LoVo (cell line): ENCODE results near the gene SLC35A2.

Experiments used
- DNase-seq: peaks from one replicate; pipeline ENCODE4 v3.0.0-alpha.2; 2016; ENCODE audit warnings: low spot score

The SLC35A2 gene

DNA sequence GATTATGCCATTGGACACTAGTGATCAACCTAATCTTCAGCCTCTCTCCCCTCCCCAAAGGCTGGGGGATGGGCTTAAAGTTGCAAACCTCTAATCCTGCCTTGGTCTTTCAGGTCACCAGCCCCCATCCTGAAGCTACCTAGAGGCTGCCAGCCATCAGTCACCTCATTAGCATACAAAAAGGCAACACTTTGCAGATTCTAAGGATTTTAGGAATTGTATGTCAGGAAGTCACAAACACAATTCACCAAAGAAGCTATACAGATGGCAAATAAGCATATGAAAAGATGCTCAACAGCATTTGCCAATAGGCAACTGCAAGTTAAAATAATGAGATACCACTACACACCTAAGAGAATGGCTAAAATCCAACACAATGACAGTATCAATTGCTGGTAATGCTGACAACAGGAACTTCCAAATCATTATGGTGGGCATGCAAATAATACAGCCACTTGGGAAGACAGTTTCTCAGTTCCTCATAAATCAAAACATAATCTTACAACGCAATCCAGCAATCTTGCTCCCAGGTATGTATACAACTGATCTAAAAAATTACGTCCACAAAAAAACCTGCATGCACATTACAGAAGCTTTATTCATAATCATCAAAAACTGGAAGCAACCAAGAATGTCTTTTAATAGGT lies 16.4 kb upstream of the SLC35A2 start:
- no peak for DNase-seq

DNA sequence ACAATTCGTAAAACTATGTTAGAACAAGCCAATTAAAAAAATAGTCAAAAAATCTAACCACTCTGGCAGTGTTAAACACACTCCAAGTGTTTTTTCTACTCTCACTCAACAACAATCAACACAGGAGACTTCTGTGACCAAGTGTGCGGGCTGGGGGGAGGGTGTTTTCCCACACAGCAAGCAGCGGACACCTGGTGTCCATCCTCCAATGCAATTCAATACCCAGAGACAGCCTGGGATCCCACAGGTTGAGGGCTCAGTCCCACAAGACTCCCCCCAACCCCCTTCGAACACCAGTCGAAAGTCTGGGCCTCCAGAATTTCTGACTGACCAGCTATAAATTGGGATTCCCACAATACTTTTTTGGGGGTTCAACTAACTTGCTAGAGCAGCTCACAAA lies 15.7 kb upstream of the SLC35A2 start:
- DNase-seq, result no peak

DNA sequence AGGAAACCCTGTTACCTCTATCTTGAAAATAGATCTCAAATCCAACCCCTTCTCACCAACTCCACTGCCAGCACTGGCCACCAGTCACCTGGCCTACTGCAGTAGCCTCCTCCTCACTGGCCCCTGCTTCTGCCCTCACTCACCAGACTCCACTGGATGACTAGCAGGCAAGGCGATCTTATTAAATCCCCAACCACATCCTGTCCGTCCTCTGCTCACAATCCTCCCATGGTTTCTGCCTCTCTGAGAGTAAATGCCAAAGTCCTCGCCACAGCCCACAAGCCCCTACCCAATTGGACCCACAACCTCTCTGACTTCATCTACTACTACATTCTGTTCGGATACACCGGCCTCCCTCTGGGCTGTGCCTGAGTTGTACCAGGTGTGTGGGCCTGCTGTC lies 12.8 kb upstream of the SLC35A2 start:
- no peak for DNase-seq

DNA sequence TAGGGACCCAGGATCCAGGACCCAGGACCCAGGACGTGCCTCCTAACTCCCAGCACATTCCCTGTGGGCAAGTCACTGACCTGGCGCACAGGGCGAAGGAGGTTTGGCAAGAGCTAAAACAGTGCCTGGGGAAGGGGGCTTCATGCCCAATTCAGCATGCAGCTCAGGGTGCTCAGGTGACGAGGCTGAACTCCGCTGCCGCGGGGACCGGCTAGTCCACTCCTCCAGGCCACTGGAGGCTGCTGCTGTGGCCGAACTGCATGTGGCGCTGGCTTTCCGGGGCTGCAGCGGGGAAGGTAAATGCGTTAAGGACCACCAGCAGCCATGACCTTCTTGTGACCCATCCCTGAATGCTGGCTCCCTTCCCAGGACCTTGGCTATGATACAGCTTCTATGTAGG lies 12.3 kb upstream of the SLC35A2 start:
- no peak for DNase-seq

DNA sequence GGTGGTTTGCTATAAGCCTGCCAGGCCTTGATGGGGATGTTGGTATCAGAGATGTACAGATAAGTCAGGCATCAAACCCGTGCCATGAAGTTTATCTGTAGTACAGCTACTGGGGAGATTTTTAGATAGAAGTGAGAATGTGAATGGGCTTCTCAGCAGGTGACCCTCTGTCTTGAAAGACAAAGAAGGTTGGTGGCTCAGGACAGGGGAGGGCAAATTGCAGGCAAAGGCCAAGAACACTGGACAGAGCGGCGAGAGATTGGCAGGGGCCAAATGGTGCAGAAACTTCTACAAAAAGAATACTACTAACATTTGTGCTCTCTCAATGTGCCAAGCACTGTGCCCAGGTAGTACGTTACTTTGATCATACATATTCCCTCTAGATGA lies 9.3 kb upstream of the SLC35A2 start:
- DNase-seq, result no peak

DNA sequence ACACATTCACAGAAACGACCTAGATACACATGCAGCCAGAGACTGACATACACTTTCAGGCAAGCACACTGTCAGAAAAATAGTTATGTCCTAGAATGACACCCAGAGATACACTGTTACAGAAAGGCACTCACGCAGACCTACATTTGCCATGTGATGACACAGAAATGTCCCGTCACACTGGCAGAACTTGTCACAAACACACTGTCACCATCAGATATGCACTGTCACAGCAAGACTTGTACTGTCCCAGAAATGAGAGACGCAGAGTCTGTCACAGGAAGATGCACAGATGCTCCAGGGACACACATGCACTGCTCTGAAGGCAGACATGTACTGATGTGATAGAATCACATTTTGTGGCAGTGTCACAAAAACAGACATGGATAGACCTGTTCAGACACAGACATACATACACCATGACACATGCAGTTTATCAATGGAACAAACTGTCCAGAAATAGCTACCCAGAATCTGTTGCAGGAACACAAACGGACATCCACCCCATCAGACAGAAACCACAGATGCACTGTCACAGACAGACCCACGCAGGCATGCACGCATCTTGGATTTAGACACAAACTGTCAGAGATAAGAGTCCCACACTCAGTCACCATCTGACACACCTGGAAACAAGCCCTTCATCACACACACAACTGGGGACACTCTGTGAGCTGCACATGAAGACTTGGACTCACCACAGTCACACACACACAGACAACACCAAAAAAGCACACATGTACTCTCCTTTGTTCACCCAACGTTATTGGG lies 8.7 kb upstream of the SLC35A2 start:
- DNase-seq, result no peak

DNA sequence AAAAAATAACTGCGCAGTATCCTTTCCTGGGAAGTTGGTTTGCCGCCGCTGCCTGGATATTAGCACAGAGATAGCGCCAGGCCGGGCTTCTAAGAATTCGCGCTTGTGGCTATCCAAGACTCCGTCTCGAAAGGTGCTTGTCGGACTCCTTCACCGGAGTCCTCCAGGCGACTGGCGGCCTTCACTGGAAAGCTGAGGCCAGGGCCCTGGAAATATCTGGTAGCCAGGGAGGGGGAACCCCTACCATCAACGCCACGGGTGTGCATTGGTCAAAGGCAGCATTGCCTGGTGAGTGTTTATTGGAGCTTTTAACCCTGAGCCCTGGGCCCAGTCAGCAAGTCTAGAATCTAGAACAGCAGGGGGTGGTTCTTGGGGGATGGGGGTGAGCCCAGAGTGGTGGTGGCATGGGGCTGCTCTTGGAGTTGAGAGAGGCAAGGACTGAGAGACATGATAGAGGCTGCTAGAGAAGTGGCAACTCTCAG lies 8.0 kb upstream of the SLC35A2 start:
- DNase-seq, result no peak

DNA sequence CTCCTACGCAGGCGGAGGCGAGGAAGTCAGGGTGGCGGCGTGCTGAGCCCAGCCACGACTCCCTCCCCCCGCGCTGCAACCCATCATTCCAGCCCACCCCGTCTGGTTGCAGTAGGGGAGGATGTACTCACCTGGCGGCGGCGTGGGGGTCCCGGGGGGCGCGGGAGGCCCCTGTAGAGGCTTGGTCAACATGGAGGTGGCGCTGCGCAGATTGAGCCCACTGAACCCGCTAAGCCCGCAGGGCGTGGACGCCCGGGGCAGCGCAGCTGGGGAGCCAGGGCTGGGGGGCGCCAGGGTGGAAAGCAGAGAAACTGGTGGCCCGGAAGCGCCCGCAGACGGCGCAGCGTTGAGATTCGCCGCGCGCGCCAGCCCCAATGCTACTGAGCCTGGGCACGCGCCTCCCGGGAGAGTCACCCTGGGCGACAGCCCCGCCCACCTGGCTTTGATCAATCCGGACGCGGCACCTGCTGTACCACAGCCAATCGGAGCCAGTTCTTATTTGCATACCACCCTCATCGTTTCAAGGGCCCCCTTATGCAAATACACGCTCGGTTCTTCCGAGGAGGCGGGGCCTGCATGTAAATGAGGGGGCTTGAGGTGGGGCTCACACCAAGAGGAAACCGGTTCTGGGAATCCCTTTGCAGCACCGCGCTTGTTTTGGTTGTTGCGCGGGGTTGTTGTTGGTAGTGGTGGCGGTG lies 7.3 kb upstream of the SLC35A2 start, which contains the start of gene PIM2:
Gene PIM2 (minus strand): TSS at position 382 of the 698 bp plus-strand sequence. CDS start 190 bp downstream, at position 192.
- peak; percentile 88 for DNase-seq

DNA sequence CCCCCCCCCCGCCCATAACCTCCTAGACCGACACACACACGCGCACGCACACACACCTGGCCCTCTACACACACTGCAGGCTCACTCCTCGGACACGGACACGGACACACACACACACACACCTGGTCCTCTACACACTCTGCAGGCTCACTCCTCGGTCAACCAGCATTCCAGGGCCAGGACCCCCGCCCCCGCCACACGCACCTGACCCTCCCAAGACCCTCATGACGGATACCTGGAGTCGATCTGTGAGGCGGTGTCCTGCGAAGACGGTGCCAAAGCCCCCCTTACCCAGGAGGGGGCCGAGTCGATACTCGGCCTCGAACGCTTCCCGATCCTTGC lies 6.8 kb upstream of the SLC35A2 start:
- DNase-seq, result no peak

DNA sequence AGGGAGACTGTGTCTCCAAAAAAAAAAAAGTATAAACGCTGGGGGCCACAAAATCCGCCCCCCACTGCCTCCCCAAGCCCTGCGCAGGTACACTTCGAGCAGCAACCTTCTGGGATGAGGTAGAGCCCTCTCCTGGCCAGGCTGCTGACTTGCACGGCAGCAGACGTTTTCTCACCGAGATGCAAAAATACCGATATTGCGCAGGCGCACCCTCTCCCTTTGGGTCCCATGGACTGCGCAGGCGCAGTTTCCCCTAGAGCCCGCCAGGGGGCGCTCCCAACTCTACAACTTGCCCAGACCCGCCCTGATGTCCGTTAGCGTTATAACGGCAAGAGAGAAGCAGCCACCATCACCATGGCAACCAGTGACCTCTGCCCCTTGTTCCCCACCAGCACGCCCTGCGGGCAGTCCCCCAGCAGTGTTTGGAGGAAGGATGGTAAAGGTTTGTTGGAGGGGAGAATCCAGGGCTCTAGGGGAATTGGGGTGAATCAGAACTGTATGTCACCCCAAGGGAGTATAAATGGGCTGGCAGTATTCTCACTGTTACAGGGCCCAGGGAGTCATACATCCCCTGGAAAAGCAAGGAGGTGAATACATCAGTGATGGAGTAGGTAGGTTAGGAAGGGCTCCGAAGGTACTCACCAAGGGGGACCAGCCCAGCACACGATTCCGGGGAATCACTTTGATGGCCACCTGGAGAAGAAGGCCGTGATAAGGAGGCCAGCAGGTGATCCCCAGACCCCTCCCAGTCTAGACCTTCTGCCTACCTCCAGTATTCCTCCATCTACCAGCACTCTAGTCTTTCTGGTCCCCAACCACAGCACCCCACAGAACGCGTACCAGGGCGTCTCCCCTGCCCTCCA lies 5.9 kb upstream of the SLC35A2 start:
- peak; percentile 84 for DNase-seq

DNA sequence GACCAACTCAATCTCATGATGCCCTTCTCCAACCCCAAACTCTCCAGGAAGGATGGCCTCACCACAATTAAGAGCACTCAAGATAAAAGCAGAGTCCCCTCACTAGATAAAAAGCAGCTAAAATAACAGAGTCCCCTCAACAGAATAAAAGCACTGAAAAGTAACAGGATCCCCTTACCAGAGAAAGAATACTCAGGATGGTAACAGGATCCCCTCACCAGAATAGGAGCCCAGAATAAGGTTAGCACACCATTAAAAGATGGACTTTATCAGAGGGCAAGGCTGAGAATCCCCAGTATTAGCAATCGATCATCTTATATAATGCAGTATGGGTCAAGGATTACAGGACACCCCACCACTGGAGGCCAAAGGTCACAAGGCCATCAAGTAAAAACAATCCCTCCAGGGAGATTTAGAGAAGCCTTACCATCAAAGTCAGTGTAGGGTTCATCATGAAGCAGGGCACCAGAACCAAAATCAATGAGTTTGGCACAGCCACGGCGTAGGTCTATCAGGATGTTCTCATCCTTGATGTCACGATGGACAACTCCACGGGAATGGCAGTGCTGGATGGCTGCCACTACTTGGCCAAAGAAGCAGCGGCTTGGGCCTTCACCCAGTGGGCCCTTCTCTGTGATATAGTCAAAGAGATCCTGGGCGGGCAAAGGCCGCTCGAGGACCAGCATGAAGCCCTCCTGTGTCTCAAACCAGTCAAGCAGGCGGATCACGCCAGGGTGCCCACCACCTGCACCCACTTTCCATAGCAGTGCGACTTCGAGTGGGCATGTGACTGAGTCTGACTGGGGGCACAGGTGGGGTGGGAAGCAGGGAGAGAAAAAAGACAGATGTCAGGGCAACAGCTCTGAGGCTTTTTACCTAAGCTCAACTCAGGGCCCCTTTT lies 3.4 kb upstream of the SLC35A2 start:
- no peak for DNase-seq

DNA sequence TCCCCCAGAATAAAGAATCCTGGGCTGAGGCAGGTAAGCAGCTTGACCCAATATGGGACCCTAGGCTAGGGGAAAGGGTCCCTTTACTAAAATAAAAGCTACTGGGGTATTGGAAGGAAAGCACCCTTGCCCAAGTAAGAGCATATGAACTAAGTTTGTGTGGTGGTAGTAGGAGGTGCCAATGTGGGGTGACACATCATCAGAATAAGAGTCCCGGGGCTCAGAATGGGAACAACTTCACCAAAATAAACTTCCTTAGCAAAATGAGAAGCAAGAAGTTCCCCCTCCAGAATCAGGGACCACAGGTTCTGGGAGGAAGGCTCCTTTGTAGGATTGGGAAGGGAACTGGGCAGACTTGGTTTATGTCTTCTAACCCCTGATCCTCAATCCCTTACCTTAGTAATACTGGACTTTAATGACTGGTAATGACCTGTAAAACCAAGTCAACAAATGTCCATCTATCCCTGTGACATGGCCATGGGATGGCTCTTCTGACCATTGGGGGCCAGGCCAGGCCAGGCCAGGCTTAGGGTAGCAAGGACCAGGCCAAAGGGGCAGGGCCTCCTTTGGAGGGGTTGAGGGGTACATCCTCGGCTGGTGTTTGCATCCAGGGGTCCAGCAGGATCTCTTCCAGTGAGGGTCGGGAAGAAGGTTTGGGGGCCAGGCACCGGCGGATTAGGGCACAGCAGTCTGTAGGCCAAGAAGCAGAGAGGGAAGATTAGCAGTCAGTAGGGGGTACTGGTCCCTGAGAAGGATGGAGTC lies 2.3 kb upstream of the SLC35A2 start:
- no peak for DNase-seq

DNA sequence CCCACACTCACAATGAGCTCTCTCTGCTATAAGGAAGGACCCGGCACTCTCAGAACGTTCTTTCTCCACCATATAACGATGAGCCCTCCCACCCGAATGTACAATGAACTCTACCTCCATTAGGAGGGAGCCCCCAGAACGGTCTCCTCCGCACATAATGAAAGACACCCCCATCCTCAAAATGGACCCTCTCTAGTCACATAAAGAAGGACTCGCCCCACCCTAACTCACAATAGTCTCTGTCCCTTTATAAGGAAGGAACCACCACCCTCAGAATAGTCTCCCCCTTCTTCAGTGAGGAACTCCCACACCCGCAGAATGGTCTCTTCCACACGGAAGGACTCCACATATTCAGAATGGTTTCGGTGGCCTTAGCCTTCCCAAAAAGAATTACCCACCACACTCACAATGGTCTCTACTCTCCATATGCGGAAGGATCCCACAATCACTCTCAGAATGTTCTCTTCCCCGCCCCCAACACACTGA lies 477 bp downstream of the SLC35A2 start:
- DNase-seq, result no peak

DNA sequence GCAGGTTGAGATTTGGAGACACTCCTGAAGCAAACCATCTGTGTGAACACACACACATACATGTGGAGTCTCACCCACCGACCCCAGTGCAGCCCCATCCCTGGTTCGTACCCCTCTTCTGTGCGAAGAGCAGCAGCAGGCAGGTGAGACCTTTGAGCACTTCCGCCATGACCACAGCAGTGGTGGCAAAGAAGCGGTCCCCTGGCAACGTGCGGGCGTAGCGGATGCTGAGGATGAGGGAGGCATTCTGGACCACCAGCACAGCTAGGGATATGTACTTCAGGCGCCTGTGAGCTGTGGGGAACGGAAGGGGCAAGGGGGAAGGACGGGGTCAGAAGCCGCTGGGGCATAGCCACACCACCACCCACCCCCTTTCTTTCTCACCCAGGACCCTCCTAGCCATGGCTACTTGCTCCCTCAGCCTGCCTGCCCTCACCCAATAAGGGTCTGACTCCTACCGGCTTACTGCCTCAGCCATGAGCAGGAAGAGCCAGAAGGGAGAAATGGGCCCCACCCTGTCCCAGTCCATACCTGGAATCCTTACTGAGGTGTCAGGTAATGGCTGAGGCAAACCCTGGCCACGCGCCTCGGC lies 1.6 kb downstream of the SLC35A2 start:
- DNase-seq, result no peak

DNA sequence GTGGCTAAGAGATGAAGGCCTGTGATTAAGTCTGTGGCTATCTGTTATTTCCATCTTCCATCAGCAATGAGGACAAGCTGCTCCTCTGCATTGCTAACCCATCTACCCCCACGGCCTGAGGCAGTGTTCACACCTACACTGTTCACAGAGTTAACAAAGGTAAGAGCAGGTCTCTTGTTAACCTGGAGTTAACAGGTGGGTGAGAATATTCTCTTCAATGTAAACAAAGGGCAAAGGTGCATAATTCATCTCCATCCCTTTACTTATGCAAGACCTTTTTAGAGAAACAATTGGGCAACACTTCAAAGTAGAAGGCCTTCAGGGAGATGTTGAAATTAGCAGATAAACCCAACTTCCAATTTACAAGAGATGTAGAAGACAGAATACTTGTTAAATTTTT lies 2.8 kb downstream of the SLC35A2 start:
- DNase-seq, result no peak

DNA sequence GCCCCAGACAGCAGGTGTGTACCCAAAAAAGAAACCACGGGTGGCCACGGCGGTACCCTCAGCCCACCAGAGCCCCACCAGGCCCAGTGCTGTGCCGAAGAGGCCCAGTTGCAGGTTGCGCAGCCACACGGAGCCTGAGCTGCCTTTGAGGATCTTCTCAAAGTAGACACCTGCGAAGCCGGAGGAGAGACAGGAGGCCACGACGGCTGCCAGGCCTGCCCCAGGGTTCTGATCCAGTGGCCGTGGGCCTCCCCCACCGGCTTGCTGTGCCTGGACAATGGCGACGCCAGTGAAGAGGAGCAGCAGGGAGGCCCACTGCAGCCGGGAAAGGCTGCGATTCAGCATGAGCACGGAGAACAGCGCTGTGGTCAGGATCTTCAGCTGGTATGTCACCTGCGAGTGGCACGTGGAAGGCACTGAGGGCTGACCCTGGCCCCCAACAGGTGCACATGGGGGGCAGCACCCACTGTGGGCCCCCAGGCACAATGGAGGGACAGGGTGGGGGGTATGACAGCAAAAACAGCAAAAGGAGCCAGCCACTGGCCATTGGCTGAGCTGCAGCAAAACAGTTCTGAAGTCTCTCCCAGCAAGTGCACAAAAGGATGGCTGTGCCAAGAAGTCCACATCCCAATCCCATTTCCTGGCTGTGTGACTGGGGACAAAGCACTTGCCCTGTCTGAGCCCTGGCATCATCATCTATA lies 6.2 kb downstream of the SLC35A2 start:
- no peak for DNase-seq

DNA sequence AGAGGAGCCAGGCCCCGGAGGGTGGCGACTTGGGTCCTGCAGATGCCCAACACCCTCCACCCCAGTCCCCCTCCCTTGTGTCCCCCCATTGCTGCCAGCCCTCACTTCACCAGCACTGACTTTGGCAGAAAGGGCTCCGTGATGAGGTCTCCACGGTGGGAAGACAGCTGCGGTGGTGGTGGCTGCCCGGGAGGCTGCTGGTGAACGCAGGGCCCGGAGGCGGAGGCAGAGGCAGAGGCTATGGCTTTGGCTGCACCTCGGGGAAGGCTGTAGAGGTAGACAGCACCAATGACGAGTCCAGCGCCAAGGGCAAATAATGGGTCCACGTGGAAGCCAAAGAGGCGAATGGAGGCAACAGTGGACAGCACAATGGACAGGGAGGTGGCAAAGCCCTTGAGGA lies 6.8 kb downstream of the SLC35A2 start:
- no peak for DNase-seq

DNA sequence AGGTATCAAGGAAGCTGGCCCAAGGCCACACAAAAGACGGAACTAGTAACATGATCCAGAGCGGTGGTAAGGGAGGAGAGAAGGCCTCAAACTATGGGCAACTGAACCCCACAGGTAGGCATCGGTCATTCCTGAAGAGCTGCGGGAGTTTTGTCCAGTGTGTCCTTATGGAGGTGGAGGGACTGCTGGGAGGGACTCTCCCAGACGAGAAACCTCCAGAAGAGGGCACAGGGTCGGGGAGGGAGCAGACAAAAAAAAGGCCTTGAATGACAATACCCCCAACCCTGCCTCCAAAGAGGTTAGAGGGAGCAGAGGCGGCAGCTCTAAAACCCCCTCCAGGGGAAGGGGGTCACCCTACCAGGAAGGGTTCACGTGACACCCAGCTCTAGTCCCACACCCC lies 7.3 kb downstream of the SLC35A2 start:
- no peak for DNase-seq

DNA sequence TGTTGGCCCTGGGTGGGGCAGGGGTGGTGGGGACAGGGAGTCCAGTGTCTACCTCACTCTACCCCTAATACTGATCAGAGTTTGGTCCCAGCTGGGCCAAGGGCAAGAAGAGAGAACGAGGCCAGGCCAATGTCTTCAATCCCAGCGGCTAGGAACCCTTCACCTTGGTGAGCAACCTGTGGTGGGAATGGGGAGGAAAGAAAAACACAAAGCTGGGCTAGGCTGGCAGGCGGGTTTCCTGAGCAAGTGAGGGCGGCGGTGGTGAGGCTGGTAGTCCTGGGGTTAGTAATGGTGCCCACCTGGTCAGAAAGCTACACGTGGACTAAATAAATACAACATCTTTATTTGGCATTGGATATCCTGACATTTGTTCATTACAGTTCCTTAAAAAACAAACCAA lies 8.2 kb downstream of the SLC35A2 start:
- DNase-seq, result no peak
